GM21723 (cell line): ENCODE data around the gene P2RX2.
"Not testable (repeated sequence)": the region's sequence is repeated elsewhere in the genome, so short reads cannot be mapped to it uniquely, and the experiment has no call there.

ENCODE experiments used
- ATAC-seq: cut with Tn5 transposase; IDR thresholded peaks from one replicate; pipeline ENCODE4 v1.9.1; 2021; ENCODE audit warnings: mild to moderate bottlenecking, moderate library complexity; ENCODE audit not compliant: unreplicated experiment

P2RX2 gene

DNA sequence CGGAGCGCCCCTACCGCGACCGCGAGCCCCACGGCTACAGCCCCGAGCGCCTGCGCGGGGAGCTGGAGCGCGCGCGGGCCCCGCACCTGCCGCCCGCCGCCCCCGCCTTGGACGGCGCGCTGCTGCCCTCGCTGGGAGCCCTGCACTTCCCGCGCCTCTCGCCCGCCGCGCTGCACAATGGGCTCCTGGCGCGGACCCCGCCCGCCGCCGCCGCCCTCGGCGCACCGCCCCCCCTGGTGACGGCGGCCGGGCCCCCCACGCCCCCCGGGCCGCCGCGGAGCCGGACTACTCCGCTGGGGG is 35.2 kb upstream of the P2RX2 start:
- ATAC-seq, result no peak

DNA sequence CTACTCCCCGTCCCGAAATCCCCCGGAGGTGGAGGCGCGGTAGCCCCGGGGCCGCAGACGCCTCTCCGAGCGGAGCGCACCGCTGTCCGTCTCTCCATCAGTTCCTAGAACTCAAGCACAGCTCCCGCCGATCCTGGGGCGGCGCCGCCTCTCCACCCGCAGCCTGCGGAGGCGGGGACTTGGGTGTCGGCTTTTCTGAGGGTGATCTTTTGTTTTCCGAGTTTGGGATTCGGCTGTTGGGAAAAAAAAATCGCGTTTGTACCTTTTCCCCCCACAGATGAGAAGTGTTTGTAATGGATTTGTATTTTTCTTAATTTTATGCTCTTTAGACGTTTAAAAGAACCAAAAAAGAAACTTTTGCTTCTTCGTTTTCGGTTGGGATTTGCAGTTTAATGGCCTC is 34.8 kb upstream of the P2RX2 start:
- no peak for ATAC-seq

DNA sequence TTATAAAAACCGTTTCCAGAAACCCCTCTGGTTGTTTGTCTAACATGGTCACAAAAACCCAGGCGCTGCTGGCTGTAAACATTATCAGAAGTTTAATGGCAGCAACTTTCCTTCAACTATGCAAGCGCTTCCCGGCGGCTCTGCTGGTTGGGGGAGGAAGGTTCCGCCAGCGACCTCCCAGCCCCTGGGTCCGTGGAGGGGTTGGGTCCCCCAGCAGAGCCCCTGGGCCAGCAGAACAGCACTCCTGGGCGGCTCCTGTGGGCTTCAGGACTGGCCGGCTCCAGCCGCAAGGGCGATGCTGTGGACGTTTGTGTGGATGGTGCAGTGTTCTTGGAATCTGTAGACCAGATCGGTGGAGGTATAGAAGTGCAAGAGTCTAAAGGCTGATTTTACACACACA is 34.1 kb upstream of the P2RX2 start:
- ATAC-seq, result no peak

DNA sequence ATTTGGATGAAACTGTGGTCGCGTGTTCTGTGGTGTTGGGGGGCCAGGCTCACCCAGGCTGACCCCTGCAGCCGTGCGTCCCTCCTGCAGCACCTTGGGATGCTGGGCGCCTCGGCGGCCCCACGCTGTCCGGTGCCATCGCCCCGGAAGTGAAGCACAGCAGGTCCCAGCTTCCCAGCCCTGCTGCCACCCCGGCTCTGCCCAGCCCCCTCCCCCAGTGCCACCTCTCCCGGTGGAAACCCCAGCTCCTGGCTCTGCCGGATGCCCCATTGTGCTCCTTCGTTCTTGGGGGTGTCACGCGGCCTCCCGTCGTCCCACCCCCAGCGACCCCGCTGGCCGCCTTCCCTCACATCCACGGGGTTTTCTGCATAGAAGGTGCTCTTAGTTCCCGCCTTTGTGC is 33.4 kb upstream of the P2RX2 start:
- no peak for ATAC-seq

DNA sequence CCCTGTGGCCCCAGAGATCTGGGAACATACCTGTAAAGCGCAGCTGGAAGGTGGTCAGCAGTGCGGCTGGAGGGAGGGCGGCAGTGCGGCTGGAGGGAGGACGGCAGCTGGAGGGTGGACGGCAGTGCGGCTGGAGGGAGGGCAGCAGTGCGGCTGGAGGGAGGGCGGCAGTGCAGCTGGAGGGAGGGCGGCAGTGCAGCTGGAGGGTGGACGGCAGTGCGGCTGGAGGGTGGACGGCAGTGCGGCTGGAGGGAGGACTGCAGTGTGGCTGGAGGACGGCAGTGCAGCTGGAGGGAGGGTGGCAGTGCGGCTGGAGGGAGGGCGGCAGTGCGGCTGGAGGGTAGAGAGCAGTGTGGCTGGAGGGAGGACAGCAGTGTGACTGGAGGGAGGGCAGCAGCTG is 31.6 kb upstream of the P2RX2 start:
- ATAC-seq, result no peak

DNA sequence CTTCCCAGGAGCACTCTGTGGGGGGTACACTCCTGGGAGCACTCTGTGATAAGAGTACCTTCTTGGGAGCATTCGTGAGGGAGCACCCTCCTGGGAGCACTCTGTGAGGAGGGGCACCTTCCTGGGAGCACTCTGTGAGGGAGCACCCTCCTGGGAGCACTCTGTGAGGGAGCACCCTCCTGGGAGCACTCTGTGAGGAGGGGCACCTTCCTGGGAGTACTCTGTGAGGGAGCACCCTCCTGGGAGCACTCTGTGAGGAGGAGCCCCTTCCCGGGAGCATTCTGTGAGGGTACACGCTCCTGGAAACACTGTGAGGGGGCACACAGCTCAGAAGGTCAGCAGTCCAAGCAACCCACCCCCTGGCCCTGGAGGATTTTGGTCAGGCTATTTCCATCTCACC is 30.8 kb upstream of the P2RX2 start:
- ATAC-seq, result no peak

DNA sequence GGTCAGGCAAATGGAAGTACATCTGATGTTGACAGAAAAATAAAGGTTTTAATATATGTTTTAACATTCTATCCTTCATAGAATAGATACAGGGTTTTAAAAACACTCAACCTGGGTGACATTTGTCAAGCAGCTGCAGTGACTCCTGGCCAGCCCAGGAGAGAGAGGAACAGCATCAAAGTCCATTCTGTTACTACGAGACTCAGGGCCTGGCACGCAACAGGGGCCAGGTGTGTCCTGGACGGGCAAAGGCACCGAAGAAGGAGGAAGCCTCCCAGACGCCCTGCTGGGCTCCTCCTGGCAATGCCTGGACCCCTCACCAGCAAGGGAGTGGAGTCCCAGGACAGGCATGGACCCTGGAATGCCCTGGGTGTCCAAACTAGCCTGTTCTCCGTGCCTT is 30.3 kb upstream of the P2RX2 start:
- no peak for ATAC-seq

DNA sequence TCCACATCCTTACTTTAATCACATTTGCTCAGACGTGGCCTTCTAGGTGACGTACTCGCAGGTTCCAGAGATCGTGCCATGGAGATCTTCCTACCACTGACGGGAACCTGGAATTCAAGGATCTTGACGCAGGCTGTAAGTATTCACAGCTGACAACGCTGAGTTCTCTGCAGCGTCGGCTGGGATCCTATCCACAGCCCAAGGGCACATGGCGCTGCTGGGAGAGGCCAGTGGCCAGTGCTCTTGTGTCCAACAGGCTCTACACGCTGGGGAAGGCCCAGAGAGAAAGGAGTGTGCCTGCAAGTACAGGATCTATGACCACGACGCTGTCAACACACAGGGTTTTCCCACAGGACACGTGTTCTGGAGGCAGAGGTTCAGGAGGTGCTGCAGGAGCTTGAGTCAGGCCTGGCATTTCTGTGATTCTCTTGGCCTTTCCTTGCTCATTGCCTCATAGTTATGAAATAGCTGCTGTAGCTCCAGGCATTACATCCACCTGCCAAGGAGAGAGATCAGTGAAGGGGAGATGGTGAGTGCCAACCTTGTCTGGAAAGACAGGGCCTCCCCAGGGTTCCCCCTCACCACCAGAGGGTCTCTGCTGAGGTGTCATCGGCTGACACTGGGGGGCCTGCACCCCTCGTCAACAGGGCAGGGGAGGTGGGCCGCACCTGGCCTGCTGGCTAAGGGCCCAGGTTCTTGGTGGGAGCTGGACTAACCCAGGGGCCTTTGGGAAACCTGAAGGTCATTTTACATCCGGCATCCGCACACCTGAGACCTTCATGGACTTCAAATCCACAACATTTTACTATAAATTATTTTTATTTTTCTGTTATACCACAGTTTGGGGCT is 29.5 kb upstream of the P2RX2 start:
- no peak for ATAC-seq

DNA sequence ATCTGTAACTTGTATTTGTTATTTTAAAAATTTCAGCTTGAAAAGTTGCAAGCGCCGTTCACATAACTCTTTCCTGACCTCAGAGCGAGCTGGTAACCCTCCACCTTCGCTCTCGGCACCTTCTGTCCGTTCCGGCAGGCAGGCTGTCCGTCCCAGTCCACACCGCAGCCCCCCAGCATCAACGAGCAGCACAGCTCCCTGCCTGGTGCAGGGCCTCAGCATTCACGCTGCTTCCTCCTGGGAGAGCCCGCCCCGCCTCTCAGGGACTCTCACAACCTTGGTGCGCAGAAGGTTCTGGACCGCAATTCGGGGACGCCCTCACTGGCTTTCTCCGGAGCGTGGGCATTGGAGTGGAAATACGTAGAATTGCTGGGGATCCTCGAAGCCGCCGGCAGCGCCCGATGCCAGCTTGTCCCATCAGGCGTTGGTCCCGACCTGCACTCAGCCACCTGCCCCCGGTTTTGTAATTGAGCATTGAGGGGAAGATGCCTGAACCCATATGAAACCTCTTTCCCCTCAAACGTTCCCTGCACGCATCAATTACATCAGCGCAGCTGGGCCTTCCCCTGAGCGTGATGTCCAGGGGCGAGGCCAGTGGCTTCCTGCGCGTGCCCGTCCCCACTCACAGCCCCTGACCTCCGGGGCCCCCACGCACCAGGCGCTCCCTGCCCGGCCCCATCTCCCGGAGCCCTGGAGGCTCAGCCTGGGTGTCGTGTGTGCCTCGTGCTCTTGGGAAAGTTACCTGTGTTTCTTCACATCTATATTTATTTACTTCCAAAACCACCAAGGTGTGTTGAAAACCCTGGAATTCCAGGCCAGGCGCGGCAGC is 27.3 kb upstream of the P2RX2 start:
- ATAC-seq, result no peak

DNA sequence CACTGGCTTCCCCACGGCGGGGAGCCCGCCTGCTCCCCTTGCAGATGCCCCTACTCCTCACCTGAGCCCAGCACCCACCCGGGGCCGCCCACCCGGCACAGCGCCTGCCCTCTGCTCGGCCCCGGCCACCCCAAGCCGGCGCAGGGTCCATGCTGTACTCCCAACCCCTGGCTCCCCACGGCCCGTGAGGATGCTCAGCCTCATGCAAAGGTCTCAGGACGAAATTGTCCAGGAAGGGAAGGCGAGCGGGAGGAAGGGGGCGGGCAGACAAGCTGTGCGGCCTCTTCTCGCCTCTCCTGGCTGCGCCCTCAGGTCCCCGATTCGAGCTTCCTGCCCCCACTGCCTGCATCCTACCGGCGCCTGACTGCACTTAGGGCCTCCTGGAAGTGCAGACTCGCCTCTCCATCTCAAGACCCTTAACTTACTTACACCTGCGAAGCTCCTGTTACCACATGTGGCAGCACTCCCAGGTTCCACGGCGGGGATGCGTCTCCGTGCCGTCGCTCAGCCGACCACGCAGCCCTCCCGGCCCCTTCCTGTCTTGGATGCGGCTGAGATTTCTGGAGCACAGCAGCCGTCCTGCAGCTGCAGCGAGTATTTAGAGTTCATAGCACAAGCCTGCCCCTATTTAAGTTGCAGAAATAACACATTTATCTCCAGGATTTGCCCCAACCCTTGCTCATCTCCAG is 26.1 kb upstream of the P2RX2 start:
- no peak for ATAC-seq

DNA sequence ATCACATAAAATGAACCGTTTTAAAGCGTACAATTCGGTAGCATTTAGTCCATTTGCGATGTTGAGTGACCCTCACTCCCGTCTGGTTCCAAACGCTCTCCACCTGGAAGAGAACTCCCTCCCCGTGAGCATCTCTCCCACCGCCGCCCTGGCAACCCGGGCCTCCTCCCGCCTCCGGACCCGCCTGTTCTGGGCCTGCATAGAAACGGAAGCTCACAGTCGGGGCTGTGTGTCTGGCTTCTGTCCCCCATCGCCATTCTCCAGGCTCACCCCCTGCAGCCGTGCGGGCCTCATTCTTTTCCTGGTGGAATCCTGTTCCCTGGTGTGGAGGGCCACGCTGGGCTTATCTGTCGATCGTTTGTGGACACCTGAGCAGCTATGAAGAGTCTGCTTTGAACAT is 25.5 kb upstream of the P2RX2 start:
- ATAC-seq, result no peak

DNA sequence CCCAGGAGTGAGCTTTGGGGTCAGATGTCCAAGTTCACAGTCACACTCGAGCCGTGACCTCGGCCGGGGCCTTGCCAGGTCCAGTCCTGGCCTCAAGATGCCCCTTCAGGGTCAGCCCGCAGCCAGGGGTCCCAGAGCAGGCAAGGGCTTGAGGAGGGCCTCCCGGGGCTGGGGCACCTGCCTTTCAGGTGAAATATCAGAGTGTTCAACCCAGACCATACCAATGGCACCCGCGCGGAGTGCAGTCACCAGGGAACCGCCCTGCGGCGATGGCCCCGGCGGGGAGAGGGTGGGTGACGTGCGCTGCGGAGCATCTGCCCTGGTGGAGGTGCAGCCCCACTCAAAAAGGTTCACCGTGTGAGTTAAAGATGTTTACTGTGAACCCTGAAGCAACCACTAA is 25.1 kb upstream of the P2RX2 start:
- no peak for ATAC-seq

DNA sequence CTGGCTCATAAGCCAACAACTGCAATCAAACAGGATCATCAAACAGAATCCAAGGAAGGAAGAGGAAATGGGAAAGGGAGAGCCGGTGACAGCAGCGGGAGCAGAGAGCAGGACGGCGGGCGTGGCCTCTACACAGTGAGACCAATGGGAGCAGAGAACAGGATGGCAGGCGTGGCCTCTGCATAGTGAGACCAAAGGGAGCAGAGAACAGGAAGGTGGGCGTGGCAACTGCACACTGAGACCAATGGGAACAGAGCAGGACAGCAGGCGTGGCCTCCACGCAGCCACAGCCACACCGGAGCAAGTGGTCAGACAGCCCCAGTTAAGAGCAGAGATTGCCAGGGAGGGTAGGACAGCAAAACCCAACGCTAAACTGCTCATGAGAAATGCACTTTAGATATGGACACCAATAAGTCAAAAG is 24.6 kb upstream of the P2RX2 start:
- ATAC-seq, result no peak

DNA sequence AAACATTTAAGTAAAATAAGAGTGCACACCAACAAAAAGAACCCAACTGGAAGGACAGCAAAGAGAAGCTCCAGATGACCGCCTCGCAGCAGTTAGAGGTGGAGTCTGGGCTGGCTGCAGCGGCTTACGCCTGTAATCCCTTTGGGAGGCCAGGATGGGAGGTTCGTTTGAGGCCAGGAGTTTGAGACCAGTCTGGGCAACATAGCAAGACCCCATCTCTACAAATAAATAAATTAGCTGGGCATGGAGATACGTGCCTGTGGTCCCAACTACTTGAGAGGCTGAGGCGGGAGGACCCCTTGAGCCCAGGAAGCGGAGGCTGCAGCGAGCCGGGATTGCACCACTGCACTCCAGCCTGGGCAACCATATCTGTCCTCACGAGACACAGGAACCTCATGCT is 23.4 kb upstream of the P2RX2 start:
- no peak for ATAC-seq

DNA sequence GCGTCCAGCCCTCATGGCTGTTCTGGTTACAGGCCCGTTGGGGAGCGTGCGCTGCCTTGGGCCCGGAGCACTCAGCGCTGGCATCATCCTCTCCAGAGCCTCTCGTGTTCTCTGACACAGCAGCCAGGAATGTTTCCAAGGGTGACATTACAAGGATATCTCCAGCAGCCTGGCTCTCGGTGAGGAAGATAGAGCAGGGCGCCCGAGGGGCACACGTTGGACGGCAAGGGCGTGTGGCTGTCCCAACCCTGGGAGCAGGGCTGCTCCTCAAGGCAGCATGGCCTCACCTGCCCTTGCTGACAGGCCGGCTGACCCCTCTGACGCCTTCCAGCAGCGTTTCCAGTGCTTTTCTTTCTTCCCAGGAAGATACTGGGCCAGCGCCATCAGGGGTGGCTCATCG is 22.6 kb upstream of the P2RX2 start:
- no peak for ATAC-seq

DNA sequence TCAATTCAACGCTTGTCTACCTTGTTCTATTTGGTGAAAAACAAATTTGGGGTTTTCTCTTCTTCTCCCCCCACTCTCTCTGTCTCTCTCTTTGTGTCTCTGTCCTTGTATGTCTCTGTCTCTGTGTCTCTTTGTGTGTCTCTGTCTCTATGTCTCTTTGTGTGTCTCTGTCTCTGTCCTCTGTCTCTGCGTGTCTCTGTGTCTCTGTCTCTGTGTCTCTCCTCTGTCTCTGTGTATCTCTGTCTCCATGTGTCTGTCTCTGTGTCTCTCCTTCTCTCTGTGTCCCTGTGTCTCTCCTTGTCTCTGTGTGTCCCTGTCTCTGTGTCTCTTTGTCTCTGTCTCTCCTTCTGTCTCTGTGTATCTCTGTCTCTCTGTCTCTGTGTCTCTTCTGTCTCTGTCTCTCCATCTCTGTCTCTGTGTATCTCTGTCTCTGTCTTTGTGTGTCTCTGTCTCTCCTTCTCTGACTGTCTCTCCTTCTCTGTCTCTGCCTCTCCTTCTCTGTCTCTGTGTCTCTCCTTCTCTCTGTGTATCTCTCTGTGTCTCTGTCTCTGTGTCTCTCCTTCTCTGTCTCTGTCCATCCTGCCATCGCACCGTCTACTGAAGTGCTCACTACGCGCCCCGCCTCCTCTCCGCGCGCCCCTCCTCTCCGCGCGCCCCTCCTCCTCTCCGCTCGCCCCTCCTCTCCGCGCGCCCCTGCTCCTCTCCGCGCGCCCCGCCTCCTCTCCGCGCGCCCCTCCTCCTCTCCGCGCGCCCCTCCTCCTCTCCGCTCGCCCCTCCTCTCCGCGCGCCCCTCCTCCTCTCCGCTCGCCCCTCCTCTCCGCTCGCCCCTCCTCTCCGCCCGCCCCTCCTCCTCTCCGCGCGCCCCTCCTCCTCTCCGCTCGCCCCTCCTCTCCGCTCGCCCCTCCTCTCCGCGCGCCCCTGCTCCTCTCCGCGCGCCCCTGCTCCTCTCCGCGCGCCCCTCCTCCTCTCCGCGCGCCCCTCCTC is 21.0 kb upstream of the P2RX2 start:
- no peak for ATAC-seq

DNA sequence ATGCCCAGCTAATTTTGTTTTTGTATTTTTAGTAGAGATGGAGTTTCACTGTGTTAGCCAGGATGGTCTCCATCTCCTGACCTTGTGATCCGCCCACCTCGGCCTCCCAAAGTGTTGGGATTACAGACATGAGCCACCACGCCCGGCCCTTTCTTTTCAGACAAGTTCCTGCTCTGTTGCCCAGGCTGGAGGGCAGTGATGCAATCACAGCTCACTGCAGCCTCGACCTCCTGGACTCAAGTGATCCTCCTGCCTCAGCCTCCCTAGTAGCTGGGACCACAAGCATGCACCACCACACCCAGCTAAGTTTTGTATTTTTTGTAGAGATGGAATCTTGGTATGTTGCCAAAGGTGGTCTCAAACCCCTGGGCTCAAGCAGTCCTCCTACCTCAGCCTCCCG is 19.1 kb upstream of the P2RX2 start:
- ATAC-seq, result not testable (repeated sequence)

DNA sequence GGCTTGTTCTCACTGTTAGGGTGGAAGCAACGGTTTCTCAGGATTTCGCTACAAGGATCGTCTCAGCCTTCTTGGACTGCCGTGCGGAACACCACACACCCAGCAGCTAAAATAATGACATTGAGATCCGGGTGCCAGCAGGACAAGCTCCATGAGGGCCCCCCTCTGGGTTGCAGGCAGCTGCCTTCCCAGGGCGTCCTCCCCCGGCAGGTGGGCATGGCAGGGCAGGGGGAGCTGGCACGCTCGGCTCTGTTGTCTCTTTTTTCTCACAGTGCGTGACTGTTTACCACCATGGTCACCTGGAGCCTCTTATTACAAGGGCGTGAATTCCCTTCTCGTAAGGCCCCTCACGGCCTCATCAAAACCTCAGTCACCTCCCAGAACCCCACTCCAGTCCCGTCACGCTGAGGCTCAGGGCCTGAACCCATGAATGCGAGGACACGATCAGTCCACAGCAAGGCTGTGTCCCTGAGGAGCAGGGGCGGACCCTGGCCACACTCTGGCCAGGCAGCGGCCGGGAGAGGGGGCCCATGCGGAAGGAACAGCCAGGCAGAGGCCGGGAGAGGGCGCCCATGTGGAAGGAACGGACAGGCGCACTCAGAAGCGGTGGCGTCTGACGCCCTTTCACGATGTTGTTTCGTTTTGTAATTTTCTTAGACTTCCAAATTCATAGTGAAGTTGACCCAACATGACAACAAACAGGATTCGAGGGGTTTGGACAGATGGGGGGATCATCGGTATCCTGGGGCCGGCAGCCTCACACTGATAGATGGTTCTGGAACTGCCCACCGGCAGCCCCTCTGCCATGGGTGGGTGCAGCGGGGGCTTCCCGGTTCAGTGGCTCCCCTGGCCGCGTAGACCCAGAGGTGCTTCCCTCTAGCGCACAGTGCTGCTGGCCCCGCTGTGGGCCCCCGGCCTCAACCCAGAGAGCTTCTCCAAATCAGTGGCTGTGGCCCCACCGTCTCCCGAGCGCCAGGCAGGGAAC is 18.2 kb upstream of the P2RX2 start:
- ATAC-seq, result no peak

DNA sequence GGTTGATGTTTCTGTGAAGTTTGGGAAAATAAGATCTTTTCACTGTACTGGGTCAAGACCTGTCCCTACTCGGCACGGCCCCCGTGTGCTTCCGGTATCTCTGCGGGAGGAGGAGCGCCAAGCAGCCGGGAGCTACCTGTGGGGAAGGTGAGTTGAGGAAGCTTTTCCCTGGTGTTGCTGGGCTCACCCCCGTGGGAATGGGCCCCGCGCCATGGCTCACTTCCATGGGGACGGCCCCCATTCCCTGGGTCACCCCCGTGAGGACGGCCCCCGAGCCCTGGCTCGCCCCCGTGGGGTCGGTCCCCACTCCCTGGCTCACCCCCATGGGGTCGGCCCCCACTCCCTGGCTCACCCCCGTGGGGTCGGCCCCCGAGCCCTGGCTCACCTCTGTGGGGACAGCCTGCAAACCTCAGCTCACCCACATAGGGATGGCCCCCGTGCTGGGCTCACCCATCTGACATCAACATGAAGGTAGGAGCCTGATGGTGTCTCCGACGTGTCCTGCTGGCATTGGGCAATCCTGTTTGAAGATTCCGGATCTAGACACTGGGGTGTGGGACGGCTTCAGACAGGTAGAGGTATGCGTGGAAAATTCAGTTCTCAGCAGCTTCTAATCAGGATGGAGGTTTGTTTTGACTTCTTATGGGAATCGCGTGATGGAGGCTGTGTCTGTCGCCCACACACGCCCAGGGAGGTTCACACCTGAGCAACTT is 17.2 kb upstream of the P2RX2 start:
- no peak for ATAC-seq
